HG03196 (cell line): ENCODE measurements around the gene USH2A.

Experiments used
- ATAC-seq: cut with Tn5 transposase; IDR thresholded peaks from one replicate; pipeline ENCODE4 v1.9.1; 2021; ENCODE audit not compliant: unreplicated experiment

The USH2A gene

GRCh38 chr1:216293683-216294082 is 129.6 kb downstream of the USH2A start:
- no peak for ATAC-seq

GRCh38 chr1:216290074-216290473 is 133.2 kb downstream of the USH2A start:
- no peak for ATAC-seq

GRCh38 chr1:216285052-216285451 is 138.2 kb downstream of the USH2A start:
- ATAC-seq: no peak

GRCh38 chr1:216281757-216282156 is 141.5 kb downstream of the USH2A start:
- ATAC-seq: no peak

- ATAC-seq: no peak
Observed at GRCh38 chr1:216270086-216270773, 153.0 kb downstream of the USH2A start.

- ATAC-seq: no peak
Observed at GRCh38 chr1:216261631-216262030, 161.6 kb downstream of the USH2A start.

GRCh38 chr1:216258856-216259255 is 164.4 kb downstream of the USH2A start:
- ATAC-seq: no peak

- no peak for ATAC-seq
Observed at GRCh38 chr1:216258386-216258785, 164.9 kb downstream of the USH2A start.

GRCh38 chr1:216250861-216251260 is 172.4 kb downstream of the USH2A start:
- no peak for ATAC-seq

- no peak for ATAC-seq
Observed at GRCh38 chr1:216248628-216249027, 174.6 kb downstream of the USH2A start.

- ATAC-seq: no peak
Observed at GRCh38 chr1:216247937-216248336, 175.3 kb downstream of the USH2A start.

GRCh38 chr1:216246577-216247203 is 176.6 kb downstream of the USH2A start:
- ATAC-seq: no peak

- no peak for ATAC-seq
Observed at GRCh38 chr1:216238844-216239243, 184.4 kb downstream of the USH2A start.

GRCh38 chr1:216237927-216238542 is 185.2 kb downstream of the USH2A start:
- ATAC-seq: no peak

- ATAC-seq: no peak
Observed at GRCh38 chr1:216224233-216224632, 199.0 kb downstream of the USH2A start.

GRCh38 chr1:216223486-216223885 is 199.8 kb downstream of the USH2A start:
- ATAC-seq: no peak

GRCh38 chr1:216222288-216222687 is 201.0 kb downstream of the USH2A start:
- ATAC-seq: no peak

- ATAC-seq: peak; percentile 98
Observed at GRCh38 chr1:216221260-216221700, 202.0 kb downstream of the USH2A start.

GRCh38 chr1:216216305-216216704 is 206.9 kb downstream of the USH2A start:
- ATAC-seq: no peak

GRCh38 chr1:216215169-216215568 is 208.1 kb downstream of the USH2A start:
- no peak for ATAC-seq

- ATAC-seq: no peak
Observed at GRCh38 chr1:216212826-216213225, 210.4 kb downstream of the USH2A start.

- no peak for ATAC-seq
Observed at GRCh38 chr1:216210081-216210480, 213.2 kb downstream of the USH2A start.
